HL-60/S4 (cell line): ENCODE data around the gene CPNE7.
"Not testable (repeated sequence)": the region's sequence is repeated elsewhere in the genome, so short reads cannot be mapped to it uniquely, and the experiment has no call there.

Experiments used
- in situ Hi-C: fragments of 300-500 bp; cut with MboI; formaldehyde crosslinking; loops from 2 replicates; pipeline ENCODE4 v1.14.3; 2022; ENCODE audit warnings: low sequenced_read_pairs

CPNE7 gene

GRCh38 chr16:89582614-89583196 is 7.1 kb downstream of the CPNE7 start:
- in situ Hi-C loops = no loop called here

GRCh38 chr16:89583197-89583894 is 7.8 kb downstream of the CPNE7 start:
- in situ Hi-C loops = no loop called here

- in situ Hi-C loops = no loop called here
Observed at GRCh38 chr16:89583895-89584644, 8.5 kb downstream of the CPNE7 start.

- in situ Hi-C loops = no loop called here
Observed at GRCh38 chr16:89584768-89585549, 9.4 kb downstream of the CPNE7 start.

- in situ Hi-C loops = no loop called here
Observed at GRCh38 chr16:89586218-89586617, 10.7 kb downstream of the CPNE7 start.

GRCh38 chr16:89586853-89587252 is 11.3 kb downstream of the CPNE7 start:
- in situ Hi-C loops = no loop called here

- in situ Hi-C loops = not testable (repeated sequence)
Observed at GRCh38 chr16:89587676-89588075, 12.1 kb downstream of the CPNE7 start.

- in situ Hi-C loops = no loop called here
Observed at GRCh38 chr16:89588413-89589109, 13.0 kb downstream of the CPNE7 start.

- in situ Hi-C loops = no loop called here
Observed at GRCh38 chr16:89589241-89589926, 13.8 kb downstream of the CPNE7 start.

- in situ Hi-C loops = no loop called here
Observed at GRCh38 chr16:89593841-89594240, 18.3 kb downstream of the CPNE7 start.

- in situ Hi-C loops = no loop called here
Observed at GRCh38 chr16:89595330-89596060, 19.9 kb downstream of the CPNE7 start.

- in situ Hi-C loops = no loop called here
Observed at GRCh38 chr16:89596061-89596689, 20.6 kb downstream of the CPNE7 start.

- in situ Hi-C loops = no loop called here
Observed at GRCh38 chr16:89596957-89597649, 21.5 kb downstream of the CPNE7 start.

- in situ Hi-C loops = no loop called here
Observed at GRCh38 chr16:89598199-89598598, 22.6 kb downstream of the CPNE7 start.

GRCh38 chr16:89599451-89599858 is 23.9 kb downstream of the CPNE7 start:
- in situ Hi-C loops = no loop called here

GRCh38 chr16:89599902-89600301 is 24.3 kb downstream of the CPNE7 start:
- in situ Hi-C loops = no loop called here

GRCh38 chr16:89600427-89600826 is 24.9 kb downstream of the CPNE7 start:
- in situ Hi-C loops = no loop called here

- in situ Hi-C loops = no loop called here
Observed at GRCh38 chr16:89600956-89601355, 25.4 kb downstream of the CPNE7 start.
